Measurements from ENCODE around the gene ARSG. TPM values are rescaled to one million over a fixed set of nuclear protein-coding genes. Genes with fewer than 3 reads are reported as not detected.
A peak's percentile ranks its signal among the peaks of the same experiment; 100 is the strongest.

The ARSG gene
- total and polyA plus RNA-seq, 9 of the 15 experiments (the other 6 are each of a cell fraction or from before 2014, with no cell fraction given), result 1.0 to 5.6 (median 1.8) TPM

DNA sequence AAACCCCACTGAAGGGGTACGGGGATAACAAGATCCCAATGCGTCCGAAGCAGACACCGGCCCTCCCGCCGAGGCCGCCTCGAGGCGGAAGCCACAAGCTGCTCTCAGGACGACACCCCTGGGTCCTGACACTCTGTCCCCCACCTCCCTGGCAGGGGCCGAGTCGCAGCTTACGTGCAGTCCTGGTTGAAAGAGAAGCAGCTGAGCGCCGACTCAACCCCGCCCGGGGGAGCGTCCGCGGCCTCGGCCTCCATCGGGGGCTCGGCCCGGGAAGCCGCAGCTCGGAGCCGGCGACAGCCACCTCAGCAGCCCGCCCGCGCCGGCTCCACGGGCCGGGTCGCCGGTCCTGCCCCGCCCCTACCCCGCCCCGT, 165.9 kb downstream of the ARSG start, which contains the start of gene WIPI1 (continued):
- no peak for TF ChIP-seq RNF219 (CRISPR knock-in tag; IDR thresholded peaks at IDR 0.05)
- TF ChIP-seq ZNF395 (CRISPR knock-in tag; IDR thresholded peaks at IDR 0.05), result peak; percentile 86
- peak; percentile 32; the same call in 1 of the 2 replicates for TF ChIP-seq SUPT5H (IDR thresholded peaks at IDR 0.05)
- no peak for TF ChIP-seq EP400 (IDR thresholded peaks at IDR 0.05)
- no peak for TF ChIP-seq ZNF384 (IDR thresholded peaks at IDR 0.05; ENCODE audit: low read depth, low read length)
- TF ChIP-seq UBTF (IDR thresholded peaks at IDR 0.05; ENCODE audit: borderline replicate concordance in 1 of 2, low read depth in 2 of 2, low read length in 2 of 2), result peak; percentile 24 to 27; a peak in 1 of 4 replicates
- 0 out of 2 replicates have a peak, but pooled peaks have one; percentile 23 for TF ChIP-seq KDM2B (CRISPR knock-in tag; IDR thresholded peaks at IDR 0.05)
- TF ChIP-seq SMARCE1 (IDR thresholded peaks at IDR 0.05), result 0 out of 2 replicates have a peak, but pooled peaks have one; percentile 18
- no peak; the same call in none of the 2 replicates for TF ChIP-seq POLR2A (conservative IDR thresholded peaks at IDR 0.05)
- peak; percentile 66 for TF ChIP-seq RBBP5 (IDR thresholded peaks at IDR 0.05; ENCODE audit: borderline replicate concordance, insufficient read depth, low read length, poor library complexity, severe bottlenecking)
- TF ChIP-seq, protein P1, sequence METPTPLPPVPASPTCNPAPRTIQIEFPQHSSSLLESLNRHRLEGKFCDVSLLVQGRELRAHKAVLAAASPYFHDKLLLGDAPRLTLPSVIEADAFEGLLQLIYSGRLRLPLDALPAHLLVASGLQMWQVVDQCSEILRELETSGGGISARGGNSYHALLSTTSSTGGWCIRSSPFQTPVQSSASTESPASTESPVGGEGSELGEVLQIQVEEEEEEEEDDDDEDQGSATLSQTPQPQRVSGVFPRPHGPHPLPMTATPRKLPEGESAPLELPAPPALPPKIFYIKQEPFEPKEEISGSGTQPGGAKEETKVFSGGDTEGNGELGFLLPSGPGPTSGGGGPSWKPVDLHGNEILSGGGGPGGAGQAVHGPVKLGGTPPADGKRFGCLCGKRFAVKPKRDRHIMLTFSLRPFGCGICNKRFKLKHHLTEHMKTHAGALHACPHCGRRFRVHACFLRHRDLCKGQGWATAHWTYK (CRISPR knock-in tag; IDR thresholded peaks at IDR 0.05), result no peak
- TF ChIP-seq SMAD4 (CRISPR knock-in tag; conservative IDR thresholded peaks at IDR 0.05), result 0 out of 2 replicates have a peak, but pooled peaks have one; percentile 10
- 0 out of 4 replicates have a peak, but pooled peaks of 1 of the 2 experiments have one; percentile 39 for TF ChIP-seq NONO (IDR thresholded peaks at IDR 0.05; ENCODE audit: low read depth in 2 of 2, low read length in 1 of 2)
- peak; percentile 70; the same call in 1 of the 2 replicates for TF ChIP-seq PHF8 (IDR thresholded peaks at IDR 0.05; ENCODE audit: borderline replicate concordance, low read length)
- no peak for TF ChIP-seq ZNF146 (CRISPR knock-in tag; IDR thresholded peaks at IDR 0.05; ENCODE audit: unreplicated experiment)
- TF ChIP-seq PTRF (tag; IDR thresholded peaks at IDR 0.05), result no peak
- TF ChIP-seq ZFX (CRISPR knock-in tag; IDR thresholded peaks at IDR 0.05), result peak; percentile 73
- peak; percentile 12; the same call in 1 of the 2 replicates for TF ChIP-seq RB1 (IDR thresholded peaks at IDR 0.05; ENCODE audit: low read depth)
- no peak for TF ChIP-seq L3MBTL2 (IDR thresholded peaks at IDR 0.05)
- TF ChIP-seq MLLT1 (IDR thresholded peaks at IDR 0.05), result peak in 1 of 2 experiments; percentile 33; a peak in 1 of 4 replicates
